Body of pancreas (tissue), 4 donors: ENCODE data around the gene PM20D2. TPM values are rescaled to one million over a fixed set of nuclear protein-coding genes. Genes with fewer than 3 reads are reported as not detected.

ENCODE experiments used
- ATAC-seq: fragments of 150-250 bp; one replicate; pipeline ENCODE4 v1.9.1; 2016
- DNase-seq, 4 donors: peaks; one replicate each; pipeline ENCODE4 v3.0.0-alpha.2; 2019
- H3K27ac ChIP-seq, 4 donors: fragments of 200-600 bp; sonication (generic); 1 replicate in 3 of 4; 2 replicates in 1 of 4; pipeline versions ENCODE4 v1.5.1 to v1.6.1; 2016 to 2019; ENCODE audit warnings: mild to moderate bottlenecking in 1 of 4, mixed read lengths in 1 of 4, moderate library complexity in 1 of 4
- H3K27me3 ChIP-seq, 2 donors: fragments of 200-600 bp; sonication (generic); one replicate each; pipeline ENCODE4 v1.6.0; 2016; ENCODE audit warnings: mild to moderate bottlenecking in 1 of 2
- H3K36me3 ChIP-seq, 2 donors: fragments of 200-600 bp; sonication (generic); replicated peaks in 1 of 2; 2 replicates each; pipeline ENCODE4 v1.5.1; 2016; ENCODE audit warnings: low read depth in 2 of 2; ENCODE audit not compliant: insufficient read depth in 1 of 2
- H3K4me1 ChIP-seq: fragments of 200-600 bp; sonication (generic); one replicate; pipeline ENCODE4 v1.6.0; 2016
- H3K4me3 ChIP-seq, 2 donors: fragments of 200-600 bp; sonication (generic); 1 replicate in 1 of 2; 2 replicates in 1 of 2; pipeline ENCODE4 v1.5.1; 2016 to 2019
- H3K9me3 ChIP-seq, 3 donors: fragments of 200-600 bp; sonication (generic); 1 replicate in 2 of 3; 2 replicates in 1 of 3; pipeline ENCODE4 v1.5.1; 2016
- POLR2A ChIP-seq, 3 donors: fragments of 450-650 bp; IDR thresholded peaks; one replicate each; pipeline ENCODE4 v1.6.1; 2016; ENCODE audit warnings: antibody characterized with exemption in 3 of 3, mild to moderate bottlenecking in 2 of 3
- WGBS, 2 donors: methylation state at CpG; one replicate each; pipeline ENCODE4 v1.1.5; 2017; 5-methylcytosine and 5-hydroxymethylcytosine counted together
- intact Hi-C: fragments of 100-400 bp; cut with DNase I; formaldehyde crosslinking; loops from one replicate; pipeline ENCODE4 v1.15.1; 2023
- total RNA-seq, 2 donors: library from RNA; depleted of rRNA; stranded (reverse); fragments of >200 nt; gene quantifications; one replicate each; pipeline ENCODE4 v1.1.0, GENCODE V29; 2016
- TF ChIP-seq, protein P1 (sequence below), 7 experiments: fragments of 450-650 bp in 4 of 7; fragments of 200-600 bp in 3 of 7; sonication (generic) in 3 of 7; IDR thresholded peaks; one replicate each; pipeline ENCODE4 v1.5.1; 2016 to 2019; ENCODE audit warnings: antibody characterized with exemption in 7 of 7

PM20D2 gene
- total RNA-seq, 2 donors from 2014 or later = 10.5 to 15.3 TPM

DNA sequence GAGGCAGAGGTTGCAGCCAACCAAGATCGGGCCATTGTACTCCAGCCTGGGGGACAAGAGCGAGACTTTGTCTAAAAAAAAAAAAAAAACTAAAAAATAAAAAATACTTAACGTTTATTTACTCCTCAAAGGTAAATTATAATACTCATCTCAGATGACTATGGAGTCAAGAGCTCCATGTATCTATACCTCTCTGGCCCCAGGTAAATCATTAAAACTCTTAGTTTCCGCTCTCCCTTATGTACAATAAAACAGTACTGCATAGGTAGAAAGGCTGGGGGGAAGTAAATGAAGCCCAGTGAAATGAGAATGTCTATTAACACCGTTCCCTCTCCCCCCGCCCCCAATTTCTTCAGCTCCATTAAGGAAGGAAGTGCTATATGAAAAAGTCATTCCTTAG is 29.2 kb upstream of the PM20D2 start:
- H3K27ac ChIP-seq = no peak overlapping the region
- WGBS, 2 donors = 64 to 66% methylated on average over 6 of the region's 6 CpGs
- H3K4me3 ChIP-seq = peak overlapping the region in 1 of 2 donors; percentile 67
- DNase-seq (no peak), ATAC-seq (no peak)
- no peaks in the 10 kb centered on the region for H3K9me3 ChIP-seq
- H3K4me1 ChIP-seq = peaks cover 11% of the 10 kb centered on the region
- no peaks in the 10 kb centered on the region for H3K36me3 ChIP-seq
- no peaks in the 10 kb centered on the region for H3K27me3 ChIP-seq
- intact Hi-C loops = no loop called here
- TF ChIP-seq POLR2A (IDR thresholded peaks at IDR 0.05) = no peak
- TF ChIP-seq, protein P1, sequence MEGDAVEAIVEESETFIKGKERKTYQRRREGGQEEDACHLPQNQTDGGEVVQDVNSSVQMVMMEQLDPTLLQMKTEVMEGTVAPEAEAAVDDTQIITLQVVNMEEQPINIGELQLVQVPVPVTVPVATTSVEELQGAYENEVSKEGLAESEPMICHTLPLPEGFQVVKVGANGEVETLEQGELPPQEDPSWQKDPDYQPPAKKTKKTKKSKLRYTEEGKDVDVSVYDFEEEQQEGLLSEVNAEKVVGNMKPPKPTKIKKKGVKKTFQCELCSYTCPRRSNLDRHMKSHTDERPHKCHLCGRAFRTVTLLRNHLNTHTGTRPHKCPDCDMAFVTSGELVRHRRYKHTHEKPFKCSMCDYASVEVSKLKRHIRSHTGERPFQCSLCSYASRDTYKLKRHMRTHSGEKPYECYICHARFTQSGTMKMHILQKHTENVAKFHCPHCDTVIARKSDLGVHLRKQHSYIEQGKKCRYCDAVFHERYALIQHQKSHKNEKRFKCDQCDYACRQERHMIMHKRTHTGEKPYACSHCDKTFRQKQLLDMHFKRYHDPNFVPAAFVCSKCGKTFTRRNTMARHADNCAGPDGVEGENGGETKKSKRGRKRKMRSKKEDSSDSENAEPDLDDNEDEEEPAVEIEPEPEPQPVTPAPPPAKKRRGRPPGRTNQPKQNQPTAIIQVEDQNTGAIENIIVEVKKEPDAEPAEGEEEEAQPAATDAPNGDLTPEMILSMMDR (IDR thresholded peaks at IDR 0.05) = no peak

DNA sequence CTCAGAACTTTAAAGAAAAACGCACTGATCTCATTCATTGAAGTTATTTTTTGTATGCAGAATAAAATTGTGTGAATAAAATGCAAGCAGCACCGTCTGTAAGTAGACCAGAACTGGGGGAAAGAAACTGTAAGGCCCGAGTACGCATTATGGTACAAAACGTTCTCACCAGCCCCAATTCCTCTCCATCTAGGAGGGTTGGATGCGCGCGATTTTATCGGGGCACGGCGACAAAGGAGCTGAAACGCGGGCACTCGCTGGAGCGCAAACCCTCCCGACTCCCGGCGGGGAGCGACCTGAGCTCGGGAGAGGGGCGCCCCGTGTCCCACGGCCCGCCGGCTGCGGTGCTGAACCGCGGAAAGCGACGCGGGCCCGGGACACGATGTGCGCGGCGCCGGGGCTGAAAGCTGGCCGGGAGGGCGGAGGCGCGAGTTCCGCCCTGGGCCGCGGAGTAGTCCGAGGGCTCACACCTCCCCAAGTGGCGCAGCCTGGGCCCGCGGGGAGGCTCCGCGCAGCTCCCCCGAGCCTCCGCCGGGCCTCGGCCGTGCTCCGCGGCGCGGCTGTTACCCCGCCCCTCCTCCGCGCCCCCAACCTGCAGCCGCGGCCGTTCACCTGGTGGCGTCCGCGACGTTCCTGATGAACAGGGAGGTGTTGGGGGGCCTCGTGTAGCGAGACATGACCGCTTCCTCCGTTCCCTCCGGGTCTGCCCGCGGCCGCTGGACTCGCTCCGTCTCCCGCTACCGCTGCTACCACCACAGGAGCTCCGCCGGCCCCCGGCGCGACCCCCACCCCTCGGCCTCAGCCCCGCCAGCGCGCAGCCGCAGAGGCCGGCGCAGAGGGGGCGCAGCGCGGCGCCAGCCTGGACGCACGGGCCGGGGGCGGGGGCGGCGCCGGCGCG is 28.4 kb upstream of the PM20D2 start, which contains the start of gene SRSF12:
TSS of gene SRSF12 (minus strand) at position 861 of the 898 bp plus-strand sequence. CDS start at position 677, 184 bp downstream.
- ATAC-seq = peak; percentile 78
- Histone ChIP-seq H3K27ac (peak within 1 kb of the TSS in 3 of 4 donors; percentile 53 to 65 (median 57)), H3K36me3 (no peaks in the 10 kb centered on the region), H3K27me3 (no peaks in the 10 kb centered on the region), H3K4me3 (peak within 1 kb of the TSS; percentile 57 to 67), H3K4me1 (peaks cover 11% of the 10 kb centered on the region), H3K9me3 (no peaks in the 10 kb centered on the region)
- DNase-seq = peak; percentile 34 to 55 (median 42)
- intact Hi-C loops = no loop called here
- 0 to 1% methylated on average over 6 to 88 of the region's 106 CpGs for WGBS, 2 donors
- peak in 2 of 3 donors; percentile 20 to 22 for TF ChIP-seq POLR2A (IDR thresholded peaks at IDR 0.05)
- TF ChIP-seq, protein P1 (IDR thresholded peaks at IDR 0.05) = peak in 2 of 7 experiments; percentile 6 to 14

GRCh38 chr6:89118931-89119330 is 26.9 kb upstream of the PM20D2 start:
- ATAC-seq = no peak
- peak overlapping the region in 1 of 4 donors; percentile 14 for H3K27ac ChIP-seq
- peak in 3 of 4 donors; percentile 26 to 49 (median 40) for DNase-seq

GRCh38 chr6:89120371-89120770 is 25.5 kb upstream of the PM20D2 start:
- Histone ChIP-seq H3K9me3 (no peaks in the 10 kb centered on the region), H3K4me1 (peaks cover 11% of the 10 kb centered on the region), H3K4me3 (no peak overlapping the region), H3K27ac (peak overlapping the region in 1 of 4 donors; percentile 50), H3K27me3 (no peaks in the 10 kb centered on the region), H3K36me3 (no peaks in the 10 kb centered on the region)
- intact Hi-C loops = loop anchor here (10.0 kb wide), 1 partner anchor 124 kb away; no protein-coding TSS in a partner anchor
- 53 to 54% methylated on average over 4 of the region's 4 CpGs for WGBS, 2 donors
- TF ChIP-seq, protein P1 (IDR thresholded peaks at IDR 0.05) = no peak
- TF ChIP-seq POLR2A (IDR thresholded peaks at IDR 0.05) = no peak
- DNase-seq (peak in 1 of 4 donors; percentile 19), ATAC-seq (no peak)

More at GRCh38 chr6:89118931-89119330, 26.9 kb upstream of the PM20D2 start:
- H3K4me3 ChIP-seq = no peak overlapping the region
- H3K27me3 ChIP-seq = no peaks in the 10 kb centered on the region
- no peaks in the 10 kb centered on the region for H3K36me3 ChIP-seq
- WGBS, 2 donors = 80 to 89% methylated on average over 6 to 8 of the region's 8 CpGs
- intact Hi-C loops = no loop called here
- no peaks in the 10 kb centered on the region for H3K9me3 ChIP-seq
- H3K4me1 ChIP-seq = peaks cover 11% of the 10 kb centered on the region
- TF ChIP-seq, protein P1 (IDR thresholded peaks at IDR 0.05) = no peak
- no peak for TF ChIP-seq POLR2A (IDR thresholded peaks at IDR 0.05)
